Pancreas (tissue), 10 donors: ENCODE data around the gene HCCS. TPM values are rescaled to one million over a fixed set of nuclear protein-coding genes. Genes with fewer than 3 reads are reported as not detected.

Experiments
- ATAC-seq, 4 donors: fragments of 200-7000 bp; cut with Tn5 transposase; one replicate each; pipeline versions ENCODE4 v1.8.0 to v1.9.1; 2020; ENCODE audit warnings: mild to moderate bottlenecking in 4 of 4, moderate library complexity in 4 of 4
- DNase-seq, 6 donors: peaks; one replicate each; pipeline ENCODE4 v3.0.0-alpha.2; 2020
- FAIRE-seq: peaks from 2 replicates; lab custom pipeline; 2012; peaks lifted over from hg19 to GRCh38; lab: Jason Lieb, UNC
- H3K27ac ChIP-seq, 4 donors: fragments of 200-600 bp; sonication (generic); 1 replicate in 3 of 4; 2 replicates in 1 of 4; pipeline versions ENCODE4 v1.5.0 to v1.8.0; 2020
- H3K27me3 ChIP-seq, 4 donors: fragments of 200-600 bp; one replicate each; pipeline ENCODE4 v1.8.0; 2021
- H3K36me3 ChIP-seq, 3 donors: fragments of 200-600 bp; sonication (generic) in 1 of 3; one replicate each; pipeline versions ENCODE4 v1.5.0 to v1.8.0; 2020 to 2021
- H3K4me1 ChIP-seq, 3 donors: fragments of 200-600 bp; one replicate each; pipeline ENCODE4 v1.8.0; 2021
- H3K4me3 ChIP-seq, 4 donors: fragments of 200-600 bp; sonication (generic) in 2 of 4; one replicate each; pipeline versions ENCODE4 v1.5.0 to v1.8.0; 2020 to 2021
- H3K9me3 ChIP-seq, 4 donors: fragments of 200-600 bp; one replicate each; pipeline ENCODE4 v1.8.0; 2021
- CTCF ChIP-seq, 4 donors: fragments of 200-600 bp; sonication (generic) in 3 of 4; IDR thresholded peaks; one replicate each; pipeline versions ENCODE4 v1.5.0 to v1.8.0; 2021; ENCODE audit warnings: antibody characterized with exemption in 4 of 4
- WGBS, 2 donors: extraction: QIAGEN DNeasy Blood & Tissue Kit; methylation state at CpG; one replicate each; pipeline ENCODE4 v1.1.7; 2013; 5-methylcytosine and 5-hydroxymethylcytosine counted together
- intact Hi-C, 3 donors: fragments of 100-400 bp; cut with DNase I; formaldehyde crosslinking; loops; one replicate each; pipeline versions ENCODE4 v1.11.1 to v1.14.2; 2022
- polyA plus RNA-seq, 2 donors: library from polyadenylated mRNA; stranded (reverse); fragments of 200-250 nt; gene quantifications; one replicate each; pipeline ENCODE4 v1.2.3, GENCODE V29; 2013
- total RNA-seq, 6 donors: library from RNA; stranded (reverse); fragmentation: NEBNext Ultra II Directional in 4 of 6; extraction: Animal tissue kit (Norgen Biotek cat#: 25700) in 4 of 6; gene quantifications; one replicate each; pipeline versions ENCODE4 v1.2.1 to v1.2.4, GENCODE V29; 2021 to 2023
- donor health status: healthy with polysubstance abuse.
- donor health status: DM: no; HTN: no; CAD: no; lungs with moderate emphysema.
- donor health status: DM: no; HTN: no; CAD: no.
- donor health status: control.
- donor health status: control.
- donor health status: Bipolar disorder and iron deficiency.
- donor health status: DM: yes; HTN: yes; CAD: no.
- donor health status: DM: no; HTN: no; CAD: no.
- donor health status: DM: no; HTN: no; CAD: no.
- donor health status: DM: yes; HTN: yes; CAD: no.

The HCCS gene
- total and polyA plus RNA-seq, 8 donors = 3.2 to 9.2 (median 6.4) TPM

- H3K4me1 ChIP-seq = no peaks in the 10 kb centered on the region
- FAIRE-seq (no peak), ATAC-seq (no peak), DNase-seq (no peak)
- H3K9me3 ChIP-seq = no peaks in the 10 kb centered on the region
- H3K27me3 ChIP-seq = peaks cover 0 to 6% (median 0%) of the 10 kb centered on the region in 4 donors
- no peaks in the 10 kb centered on the region for H3K36me3 ChIP-seq
- TF ChIP-seq CTCF (IDR thresholded peaks at IDR 0.05) = no peak
- no peak overlapping the region for H3K27ac ChIP-seq
- no peak overlapping the region for H3K4me3 ChIP-seq
- WGBS, 2 donors = 80 to 88% methylated on average over 7 of the region's 7 CpGs
- intact Hi-C loops = loop anchor here in 1 of 3 donors (10.0 kb wide), 1 partner anchor 376 kb away; no protein-coding TSS in a partner anchor
Observed at GRCh38 chrX:11148401-11148800, 37.3 kb downstream of the HCCS start.

DNA sequence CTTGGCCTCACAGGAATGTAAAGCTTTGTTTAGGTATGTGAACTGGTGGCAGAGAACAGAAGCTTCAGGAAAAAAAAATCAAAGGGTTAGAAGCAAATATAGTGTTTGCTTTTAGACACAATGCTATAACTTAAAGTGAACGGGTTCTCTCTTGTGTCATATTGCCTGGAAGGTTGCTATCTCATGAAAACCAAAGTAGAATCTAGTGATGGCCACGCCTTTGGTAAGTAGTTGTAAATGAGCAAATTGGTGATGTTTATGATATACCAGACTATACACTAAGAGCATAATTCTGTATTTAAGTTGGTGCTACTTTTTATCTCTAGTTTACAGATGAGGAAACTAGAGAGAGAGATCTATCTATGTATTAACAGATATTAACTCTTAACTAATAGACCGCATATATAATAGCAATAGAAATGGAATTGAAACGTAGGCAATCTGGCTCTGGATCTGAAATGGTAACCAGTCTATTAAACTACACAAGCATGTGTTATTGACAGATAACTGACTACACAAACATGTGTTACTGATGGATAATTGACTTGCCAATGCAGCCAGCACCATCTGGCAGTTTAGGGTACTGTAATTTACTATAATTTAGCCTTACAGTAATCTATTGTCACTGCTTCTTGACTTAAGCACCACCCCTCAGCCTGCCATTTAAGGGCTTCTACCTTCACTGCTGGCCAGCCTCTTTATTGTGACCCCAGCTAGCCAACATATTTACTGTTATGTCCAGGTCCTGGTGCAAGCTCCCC is 40.8 kb downstream of the HCCS start:
- 50 to 59% methylated on average over 4 of the region's 4 CpGs for WGBS, 2 donors
- H3K9me3 ChIP-seq = no peaks in the 10 kb centered on the region
- H3K27ac ChIP-seq = no peak overlapping the region
- intact Hi-C loops = no loop called here
- DNase-seq = no peak
- no peaks in the 10 kb centered on the region for H3K27me3 ChIP-seq
- no peak for FAIRE-seq
- ATAC-seq = no peak
- no peak for TF ChIP-seq CTCF (IDR thresholded peaks at IDR 0.05)
- no peaks in the 10 kb centered on the region for H3K36me3 ChIP-seq
- no peak overlapping the region for H3K4me3 ChIP-seq
- H3K4me1 ChIP-seq = no peaks in the 10 kb centered on the region

GRCh38 chrX:11159149-11159548 is 48.0 kb downstream of the HCCS start:
- Histone ChIP-seq H3K27me3 (no peaks in the 10 kb centered on the region), H3K4me3 (no peak overlapping the region), H3K4me1 (no peaks in the 10 kb centered on the region), H3K36me3 (no peaks in the 10 kb centered on the region), H3K27ac (no peak overlapping the region), H3K9me3 (no peaks in the 10 kb centered on the region)
- DNase-seq = no peak
- no peak for TF ChIP-seq CTCF (IDR thresholded peaks at IDR 0.05)
- FAIRE-seq = no peak
- intact Hi-C loops = no loop called here
- 74 to 86% methylated on average over 1 of the region's 1 CpG for WGBS, 2 donors
- no peak for ATAC-seq

DNA sequence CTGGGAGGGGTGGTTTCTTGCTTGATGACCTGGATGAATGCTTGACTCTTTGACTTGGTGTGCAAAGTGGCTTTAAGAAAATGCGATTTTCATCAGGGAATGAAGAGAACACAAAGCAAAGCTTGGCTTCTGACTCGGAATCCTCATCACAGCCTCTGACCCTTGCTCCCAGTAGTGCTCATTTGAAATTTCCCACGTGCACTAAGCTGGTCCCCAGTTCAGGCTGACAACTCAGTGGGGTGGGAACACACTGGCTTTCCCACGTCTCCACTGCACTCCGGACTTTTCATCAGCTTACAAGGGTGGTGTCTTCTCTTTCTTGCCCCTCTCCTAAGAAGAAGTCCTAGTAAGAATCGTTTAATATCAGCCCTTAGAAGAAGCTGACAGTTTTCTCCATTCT is 53.3 kb downstream of the HCCS start:
- Histone ChIP-seq H3K9me3 (no peaks in the 10 kb centered on the region), H3K4me3 (no peak overlapping the region), H3K36me3 (no peaks in the 10 kb centered on the region), H3K27ac (no peak overlapping the region), H3K27me3 (peaks cover 0 to 8% (median 0%) of the 10 kb centered on the region in 4 donors), H3K4me1 (no peaks in the 10 kb centered on the region)
- TF ChIP-seq CTCF (IDR thresholded peaks at IDR 0.05) = no peak
- 58 to 68% methylated on average over 6 of the region's 6 CpGs for WGBS, 2 donors
- FAIRE-seq (no peak), ATAC-seq (no peak), DNase-seq (no peak)
- intact Hi-C loops = no loop called here

DNA sequence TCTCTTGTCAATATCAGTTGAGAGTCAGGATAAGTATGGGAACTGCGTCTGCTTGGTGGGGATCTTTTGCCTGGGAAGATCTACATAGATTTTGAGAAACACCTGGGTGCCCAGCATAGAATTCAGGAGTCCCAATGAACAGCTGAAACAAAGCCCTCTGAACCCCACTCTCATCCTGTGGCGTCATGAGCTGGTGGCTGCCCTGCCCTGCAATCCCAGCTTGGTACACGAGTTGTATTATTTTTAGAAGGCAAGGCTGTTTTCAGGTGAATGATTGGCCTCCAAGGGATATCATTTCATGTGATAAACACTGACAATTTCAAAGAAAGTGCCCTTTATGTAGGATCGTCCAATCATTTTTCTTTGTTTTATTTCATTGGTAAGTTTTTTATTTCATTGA is 60.8 kb downstream of the HCCS start:
- WGBS, 2 donors = 57 to 62% methylated on average over 4 of the region's 4 CpGs
- FAIRE-seq = no peak
- intact Hi-C loops = no loop called here
- no peak for ATAC-seq
- no peak overlapping the region for H3K4me3 ChIP-seq
- no peaks in the 10 kb centered on the region for H3K36me3 ChIP-seq
- H3K27ac ChIP-seq = no peak overlapping the region
- TF ChIP-seq CTCF (IDR thresholded peaks at IDR 0.05) = no peak
- H3K4me1 ChIP-seq = no peaks in the 10 kb centered on the region
- H3K9me3 ChIP-seq = no peaks in the 10 kb centered on the region
- peaks cover 0 to 19% (median 0%) of the 10 kb centered on the region in 4 donors for H3K27me3 ChIP-seq
- DNase-seq = no peak
